MM.1S (cell line): ENCODE measurements around the gene GADD45GIP1.

Experiments used
- DNase-seq: peaks from one replicate; pipeline ENCODE4 v3.0.0-alpha.2; 2015
- H2AFZ ChIP-seq: fragments of 300-600 bp; sonication (generic); 2 replicates; pipeline ENCODE4 v1.6.0; 2016; ENCODE audit warnings: antibody characterized with exemption, low read length
- H3F3A ChIP-seq: fragments of 300-600 bp; sonication (generic); 2 replicates; pipeline ENCODE4 v1.6.1; 2016; ENCODE audit warnings: mild to moderate bottlenecking, antibody characterized with exemption, low read length, moderate library complexity, mixed read lengths; ENCODE audit not compliant: insufficient read depth
- H3K27ac ChIP-seq: fragments of 300-600 bp; sonication (generic); 2 replicates; pipeline ENCODE4 v1.5.1; 2016; ENCODE audit warnings: mild to moderate bottlenecking, low read length
- H3K27me3 ChIP-seq: fragments of 300-600 bp; sonication (generic); replicated peaks from 2 replicates; pipeline ENCODE4 v1.6.0; 2016; ENCODE audit warnings: low read length; ENCODE audit not compliant: insufficient read depth
- H3K36me3 ChIP-seq: fragments of 300-600 bp; sonication (generic); replicated peaks from 2 replicates; pipeline ENCODE4 v1.6.1; 2016; ENCODE audit warnings: mild to moderate bottlenecking, low read length, mixed read lengths; ENCODE audit not compliant: insufficient read depth
- H3K4me1 ChIP-seq: fragments of 300-600 bp; sonication (generic); 2 replicates; pipeline ENCODE4 v1.6.1; 2016; ENCODE audit warnings: low read length, mixed read lengths
- H3K4me2 ChIP-seq: fragments of 300-600 bp; sonication (generic); 2 replicates; pipeline ENCODE4 v1.6.0; 2016; ENCODE audit warnings: low read depth, low read length
- H3K4me3 ChIP-seq: fragments of 300-600 bp; sonication (generic); 2 replicates; pipeline ENCODE4 v1.5.1; 2016; ENCODE audit warnings: low read length, mixed read lengths
- H3K79me2 ChIP-seq: fragments of 300-600 bp; sonication (generic); 2 replicates; pipeline ENCODE4 v1.6.1; 2016; ENCODE audit warnings: mixed run types, low read length, mixed read lengths
- H3K9ac ChIP-seq: fragments of 300-600 bp; sonication (generic); 2 replicates; pipeline ENCODE4 v1.6.1; 2016; ENCODE audit warnings: low read length, mixed read lengths
- H3K9me2 ChIP-seq: fragments of 300-600 bp; sonication (generic); replicated peaks from 2 replicates; pipeline ENCODE4 v1.6.1; 2016; ENCODE audit warnings: mild to moderate bottlenecking, low read length, mixed read lengths; ENCODE audit not compliant: insufficient read depth
- H3K9me3 ChIP-seq: fragments of 300-600 bp; sonication (generic); replicated peaks from 2 replicates; pipeline ENCODE4 v1.6.1; 2016; ENCODE audit warnings: mild to moderate bottlenecking, low read length, mixed read lengths; ENCODE audit not compliant: insufficient read depth
- H4K20me1 ChIP-seq: fragments of 300-600 bp; sonication (generic); 2 replicates; pipeline ENCODE4 v1.6.1; 2016; ENCODE audit warnings: mild to moderate bottlenecking, low read length, moderate library complexity, mixed read lengths; ENCODE audit not compliant: insufficient read depth
- CTCF ChIP-seq: fragments of 300-600 bp; sonication (generic); IDR thresholded peaks from 2 replicates; pipeline ENCODE4 v1.5.1; 2016; ENCODE audit warnings: antibody characterized with exemption, low read length, mixed read lengths
- EZH2 ChIP-seq: fragments of 300-600 bp; sonication (generic); optimal IDR thresholded peaks from 2 replicates; pipeline ENCODE3; 2017; ENCODE audit warnings: low read depth, mild to moderate bottlenecking, antibody characterized with exemption, low read length, mixed read lengths
- EZH2phosphoT487 ChIP-seq: fragments of 300-600 bp; sonication (generic); IDR thresholded peaks from 2 replicates; pipeline ENCODE4 v1.6.1; 2018; ENCODE audit warnings: antibody characterized with exemption, low read length

The GADD45GIP1 gene

DNA sequence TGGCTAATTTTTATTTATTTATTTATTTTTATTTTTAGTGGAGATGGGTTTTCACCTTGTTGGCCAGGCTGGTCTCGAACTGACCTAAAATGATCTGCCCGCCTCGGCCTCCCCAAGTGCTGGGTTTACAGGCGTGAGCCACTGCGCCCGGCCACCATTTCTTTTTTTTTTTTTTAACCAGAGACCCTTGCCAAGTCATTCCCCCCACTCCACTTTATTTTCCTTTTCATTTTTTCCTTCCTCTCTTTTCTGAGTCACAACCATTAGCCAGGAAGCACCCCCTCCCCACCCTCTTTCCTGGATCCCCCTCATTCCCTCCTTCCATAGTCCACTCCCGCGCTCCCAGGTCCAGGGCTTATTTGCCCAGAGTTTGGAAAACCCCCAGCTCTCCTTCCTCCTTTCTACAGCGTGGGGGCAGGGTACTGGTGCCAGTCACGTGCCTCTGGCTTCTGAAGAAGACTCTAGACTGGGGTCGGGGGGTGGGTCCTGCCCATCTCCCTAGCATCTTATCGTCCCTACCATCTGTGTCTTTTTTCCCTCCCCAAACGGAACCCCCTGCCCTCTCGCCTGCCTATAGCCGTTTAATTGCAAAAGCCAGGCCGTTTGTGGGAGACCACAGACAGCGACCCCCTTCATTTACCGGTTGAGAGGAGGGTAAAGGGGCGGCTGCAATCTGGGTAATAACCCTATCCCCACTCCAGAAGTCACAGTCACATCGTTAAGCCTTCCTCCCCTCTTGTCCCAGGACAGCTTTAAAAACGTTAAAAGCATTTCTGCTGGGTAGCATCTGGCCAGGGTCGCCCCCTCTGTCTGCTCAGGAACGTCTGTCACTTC, 19.7 kb downstream of the GADD45GIP1 start:
- peak overlapping the region; percentile 57 for H3K4me3 ChIP-seq
- peak overlapping the region; percentile 75 for H3K27ac ChIP-seq
- peak overlapping the region; percentile 49 for H3K9ac ChIP-seq
- peak overlapping the region; percentile 77 for H3K4me2 ChIP-seq
- TF ChIP-seq EZH2phosphoT487, result no peak
- TF ChIP-seq EZH2, result no peak
- TF ChIP-seq CTCF, result no peak
- H3K79me2 ChIP-seq, result peaks cover 46% of the 10 kb centered on the region
- peak; percentile 38 for DNase-seq
- H4K20me1 ChIP-seq, result peaks cover 15% of the 10 kb centered on the region
- H3F3A ChIP-seq, result peaks cover 57% of the 10 kb centered on the region
- peak overlapping the region; percentile 45 for H2AFZ ChIP-seq
- peaks cover 19% of the 10 kb centered on the region for H3K36me3 ChIP-seq
- no peaks in the 10 kb centered on the region for H3K27me3 ChIP-seq
- H3K9me2 ChIP-seq, result no peaks in the 10 kb centered on the region
- H3K4me1 ChIP-seq, result peaks cover 40% of the 10 kb centered on the region
- no peaks in the 10 kb centered on the region for H3K9me3 ChIP-seq

DNA sequence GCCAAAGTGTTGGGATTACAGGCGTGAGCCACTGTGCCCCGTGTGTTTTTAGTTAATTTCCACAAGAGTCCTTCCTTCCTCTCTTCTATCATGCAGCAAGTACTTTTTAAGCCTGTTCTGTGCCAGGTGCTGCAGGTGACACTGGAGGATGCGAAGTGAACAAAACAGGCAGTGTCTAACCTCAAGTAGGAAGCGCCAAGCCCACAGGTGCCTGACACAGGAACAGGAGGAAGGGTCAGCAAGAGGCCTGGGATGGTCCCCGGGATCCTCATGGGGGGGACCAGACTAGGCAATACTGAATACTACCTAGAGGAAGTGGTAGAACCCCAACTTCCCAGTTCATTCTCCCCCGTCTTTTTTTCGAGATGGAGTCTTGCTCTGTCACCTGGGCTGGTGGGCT, 20.4 kb downstream of the GADD45GIP1 start:
- Histone ChIP-seq H3K9me2 (no peaks in the 10 kb centered on the region), H3K4me3 (no peak overlapping the region), H3K4me2 (peak overlapping the region; percentile 17; the same call in 1 of the 2 replicates), H3K36me3 (peaks cover 19% of the 10 kb centered on the region), H3K27ac (peak overlapping the region; percentile 75; the same call in 1 of the 2 replicates), H3K9me3 (no peaks in the 10 kb centered on the region), H3F3A (peaks cover 50% of the 10 kb centered on the region), H3K4me1 (peaks cover 38% of the 10 kb centered on the region), H2AFZ (peak overlapping the region; percentile 22; the same call in 1 of the 2 replicates), H4K20me1 (peaks cover 15% of the 10 kb centered on the region), H3K27me3 (no peaks in the 10 kb centered on the region), H3K79me2 (peaks cover 51% of the 10 kb centered on the region), H3K9ac (peak overlapping the region; percentile 13; the same call in 1 of the 2 replicates)
- DNase-seq, result peak; percentile 55
- TF ChIP-seq EZH2phosphoT487, result no peak
- no peak for TF ChIP-seq EZH2
- no peak for TF ChIP-seq CTCF

DNA sequence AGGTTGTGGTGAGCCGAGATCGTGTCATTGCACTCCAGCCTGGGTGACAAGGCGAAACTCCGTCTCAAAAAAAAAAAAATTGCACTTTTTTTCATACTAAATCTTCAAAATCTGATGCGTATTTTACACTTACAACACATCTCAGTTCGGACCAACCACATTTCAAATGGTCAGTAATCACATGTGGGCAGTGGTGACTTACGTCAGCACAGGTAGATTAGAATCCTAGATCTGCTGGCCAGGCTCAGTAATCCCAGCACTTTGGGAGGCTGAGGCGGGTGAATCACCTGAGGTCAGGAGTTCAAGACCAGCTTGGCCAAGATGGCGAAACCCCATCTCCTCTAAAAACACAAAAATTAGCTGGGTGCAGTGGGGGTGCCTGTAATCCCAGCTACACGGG, 22.0 kb downstream of the GADD45GIP1 start:
- Histone ChIP-seq H3K4me2 (no peak overlapping the region), H3K36me3 (peaks cover 9% of the 10 kb centered on the region), H3K27me3 (no peaks in the 10 kb centered on the region), H3K79me2 (peaks cover 53% of the 10 kb centered on the region), H3K27ac (no peak overlapping the region), H3K9me3 (no peaks in the 10 kb centered on the region), H3K9ac (no peak overlapping the region), H3K4me3 (no peak overlapping the region), H3F3A (peaks cover 35% of the 10 kb centered on the region), H3K9me2 (no peaks in the 10 kb centered on the region), H3K4me1 (peaks cover 25% of the 10 kb centered on the region), H2AFZ (no peak overlapping the region), H4K20me1 (peaks cover 10% of the 10 kb centered on the region)
- no peak for DNase-seq
- TF ChIP-seq EZH2 (no peak), CTCF (no peak), EZH2phosphoT487 (no peak)
